KOPT-K1 (cell line): ENCODE measurements around the gene TMPRSS13.
"Not testable (repeated sequence)": the region's sequence is repeated elsewhere in the genome, so short reads cannot be mapped to it uniquely, and the experiment has no call there.

Source experiments
- H3K27ac ChIP-seq: fragments of 200-600 bp; sonication (generic); 2 replicates; pipeline ENCODE4 v1.5.1; 2016; ENCODE audit warnings: antibody characterized with exemption, mild to moderate bottlenecking, low read depth, low read length; ENCODE audit not compliant: poor library complexity, severe bottlenecking
- H3K36me3 ChIP-seq: fragments of 200-600 bp; sonication (generic); 2 replicates; pipeline ENCODE4 v1.5.1; 2017; ENCODE audit warnings: antibody characterized with exemption, mild to moderate bottlenecking, low read length, moderate library complexity; ENCODE audit not compliant: insufficient read depth
- H3K9me3 ChIP-seq: fragments of 200-600 bp; sonication (generic); 2 replicates; pipeline ENCODE4 v1.5.1; 2017; ENCODE audit warnings: antibody characterized with exemption, low read length, mild to moderate bottlenecking; ENCODE audit not compliant: insufficient read depth, poor library complexity, severe bottlenecking

TMPRSS13 gene

DNA sequence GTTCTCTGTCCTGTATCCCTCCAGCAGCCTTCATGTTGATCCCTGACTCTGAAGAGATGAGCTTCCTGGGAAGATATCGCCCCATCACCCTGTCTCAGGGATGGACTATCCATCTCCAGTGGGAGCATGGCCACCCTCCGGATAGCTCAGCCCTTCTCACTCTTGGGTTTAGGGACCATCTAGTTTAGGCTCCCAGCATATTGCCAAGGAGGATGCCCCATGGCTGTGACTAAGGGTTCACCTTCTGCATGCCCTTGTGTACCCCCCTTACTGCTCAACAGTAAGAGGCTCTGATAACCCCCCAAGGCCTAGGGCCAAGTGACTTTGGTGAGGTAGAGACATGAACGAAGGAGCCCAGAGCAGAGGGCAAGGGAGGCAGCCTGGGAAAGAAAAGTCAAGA, 1.3 kb downstream of the TMPRSS13 start:
- no peaks in the 10 kb centered on the region for H3K9me3 ChIP-seq
- no peak overlapping the region for H3K27ac ChIP-seq
- no peaks in the 10 kb centered on the region for H3K36me3 ChIP-seq

DNA sequence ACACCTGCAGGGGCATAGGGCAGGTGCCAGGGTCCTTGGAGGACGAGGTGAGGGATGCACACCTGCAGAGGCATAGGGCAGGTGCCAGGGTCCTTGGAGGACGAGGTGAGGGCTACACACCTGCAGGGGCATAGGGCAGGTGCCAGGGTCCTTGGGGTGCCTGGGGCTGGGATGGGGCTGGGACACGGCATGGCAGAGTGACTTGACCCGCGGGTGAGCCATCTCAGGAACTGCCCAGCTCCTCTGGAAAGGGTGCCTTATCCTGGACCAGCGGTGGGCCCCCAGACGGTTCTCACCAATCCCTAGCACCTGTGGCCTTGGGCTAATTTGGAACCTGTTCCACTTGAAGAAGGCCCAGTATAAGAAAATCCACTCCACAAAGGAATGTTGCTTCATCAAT, 3.0 kb downstream of the TMPRSS13 start:
- H3K36me3 ChIP-seq, H3K27ac ChIP-seq, H3K9me3 ChIP-seq: not testable (repeated sequence)

DNA sequence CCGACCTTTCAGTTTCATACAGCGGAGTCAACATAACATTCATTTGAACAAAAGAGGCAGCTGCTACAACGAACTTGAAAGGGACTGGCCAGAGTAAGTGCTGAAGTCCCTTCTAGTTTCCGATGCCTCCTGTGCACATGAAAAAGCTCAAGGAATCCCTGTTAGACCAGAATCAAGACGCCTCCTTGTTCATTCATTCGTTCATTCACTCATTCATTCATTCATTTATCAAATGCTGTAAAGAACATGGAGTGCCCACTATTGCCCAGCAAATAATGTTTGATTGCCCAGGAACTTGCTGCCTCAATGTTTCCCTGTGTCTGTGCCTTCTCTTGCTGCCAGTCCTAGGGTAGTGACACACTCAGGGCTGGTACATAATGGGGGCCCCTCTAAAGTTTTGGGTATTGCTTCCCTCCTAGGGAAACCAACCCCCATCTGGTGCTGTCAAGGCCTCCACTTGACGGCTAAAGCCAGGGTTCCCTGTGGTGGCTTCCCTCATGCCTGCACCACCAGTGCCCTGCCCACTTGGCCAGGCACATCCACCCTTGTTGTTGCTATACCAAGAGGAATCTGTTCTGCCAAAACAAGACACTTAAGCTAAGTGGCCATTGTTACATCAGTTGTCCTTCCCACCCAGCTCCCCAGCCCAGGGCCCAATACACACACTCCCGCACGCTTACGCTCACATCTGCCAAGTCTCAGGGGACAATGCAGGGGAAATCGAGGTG, 3.8 kb downstream of the TMPRSS13 start:
- Histone ChIP-seq H3K27ac (no peak overlapping the region), H3K9me3 (no peaks in the 10 kb centered on the region), H3K36me3 (no peaks in the 10 kb centered on the region)

DNA sequence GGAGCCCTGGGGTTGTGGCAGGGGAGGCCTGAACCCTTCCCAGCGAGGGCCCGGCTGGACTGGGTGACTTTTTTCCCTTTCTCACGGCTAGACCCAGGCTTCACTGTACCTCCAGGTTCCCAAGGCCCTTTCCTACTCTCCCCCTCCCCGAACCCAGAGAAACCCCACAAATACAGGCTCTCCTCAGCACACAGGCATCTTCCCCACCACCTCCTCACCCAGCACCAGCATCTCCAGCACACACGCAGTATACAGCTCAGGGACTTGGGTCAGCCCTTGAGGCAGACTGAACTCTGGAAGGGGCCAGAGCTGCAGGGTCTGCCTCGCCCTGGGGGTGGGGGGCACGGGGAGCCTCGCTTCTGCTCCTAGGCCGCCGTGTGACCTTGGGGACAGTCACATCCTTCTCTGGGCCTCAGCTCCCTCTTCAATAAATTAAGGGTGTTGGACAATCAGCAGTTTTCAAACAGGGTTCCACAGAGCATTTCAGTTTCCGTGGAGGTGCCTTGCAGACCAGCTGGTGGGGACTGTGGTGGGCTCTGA, 4.5 kb downstream of the TMPRSS13 start:
- no peak overlapping the region for H3K27ac ChIP-seq
- no peaks in the 10 kb centered on the region for H3K36me3 ChIP-seq
- H3K9me3 ChIP-seq, result no peaks in the 10 kb centered on the region

DNA sequence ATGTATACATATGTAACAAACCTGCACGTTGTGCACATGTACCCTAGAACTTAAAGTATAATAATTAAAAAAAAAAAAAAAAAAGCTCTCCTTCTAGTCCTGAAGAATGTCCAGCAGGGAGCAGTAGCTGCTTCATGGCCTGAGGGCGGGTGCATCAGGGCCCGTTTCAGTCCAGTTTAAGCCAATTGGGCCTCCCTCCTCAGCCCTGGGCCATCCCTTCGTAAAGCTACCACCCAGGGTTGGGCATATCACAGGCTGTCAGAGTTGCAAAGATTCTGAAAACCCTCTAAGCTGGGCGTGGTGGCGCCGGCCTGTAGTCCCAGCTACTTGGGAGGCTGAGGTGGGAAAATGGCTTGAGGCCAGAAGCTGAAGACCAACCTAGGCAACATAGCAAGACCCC, 5.4 kb downstream of the TMPRSS13 start:
- Histone ChIP-seq H3K27ac (no peak overlapping the region), H3K9me3 (no peaks in the 10 kb centered on the region)

DNA sequence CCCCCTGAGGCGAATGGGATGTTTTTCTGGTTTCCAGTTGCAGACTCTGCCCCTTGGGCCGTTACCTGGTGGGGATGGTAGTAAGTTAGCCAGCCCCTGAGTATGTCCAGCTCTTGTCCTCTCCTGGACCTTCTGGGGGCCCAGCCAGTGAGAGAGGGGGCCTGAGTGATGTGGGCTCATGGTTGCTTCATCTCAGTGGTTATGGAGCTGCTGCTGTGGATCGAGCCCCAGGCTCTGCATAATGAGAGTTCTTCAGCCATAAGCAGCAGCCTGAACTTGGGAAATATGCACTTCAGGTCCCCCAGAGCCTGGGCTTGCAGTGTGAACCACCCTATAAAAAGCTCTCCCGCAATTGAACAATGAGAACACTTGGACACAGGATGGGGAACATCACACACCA, 5.9 kb downstream of the TMPRSS13 start:
- no peak overlapping the region for H3K27ac ChIP-seq
- no peaks in the 10 kb centered on the region for H3K36me3 ChIP-seq
- H3K9me3 ChIP-seq, result no peaks in the 10 kb centered on the region

More for the DNA sequence above, 5.4 kb downstream of the TMPRSS13 start:
- H3K36me3 ChIP-seq, result no peaks in the 10 kb centered on the region

DNA sequence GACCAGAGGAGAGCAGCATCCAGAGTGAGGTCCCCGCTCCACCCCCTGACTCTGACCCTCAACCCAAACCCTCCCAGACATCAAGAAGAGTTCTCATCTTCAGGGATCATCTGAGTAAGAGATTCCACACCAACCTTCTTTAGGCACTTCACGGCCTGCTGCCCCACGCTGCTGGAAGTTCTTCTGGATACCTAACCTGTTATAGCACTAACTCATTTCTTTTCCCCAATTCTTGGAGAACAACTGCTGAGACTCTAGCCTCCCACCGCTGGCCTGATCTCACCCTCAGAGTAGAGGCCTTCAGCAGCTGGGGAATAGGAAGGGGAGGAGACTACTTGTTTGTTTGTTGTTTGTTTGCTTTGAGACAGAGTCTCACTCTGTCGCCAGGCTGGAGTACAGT, 7.3 kb downstream of the TMPRSS13 start:
- no peak overlapping the region for H3K27ac ChIP-seq
- H3K36me3 ChIP-seq, result no peaks in the 10 kb centered on the region
- H3K9me3 ChIP-seq, result no peaks in the 10 kb centered on the region

DNA sequence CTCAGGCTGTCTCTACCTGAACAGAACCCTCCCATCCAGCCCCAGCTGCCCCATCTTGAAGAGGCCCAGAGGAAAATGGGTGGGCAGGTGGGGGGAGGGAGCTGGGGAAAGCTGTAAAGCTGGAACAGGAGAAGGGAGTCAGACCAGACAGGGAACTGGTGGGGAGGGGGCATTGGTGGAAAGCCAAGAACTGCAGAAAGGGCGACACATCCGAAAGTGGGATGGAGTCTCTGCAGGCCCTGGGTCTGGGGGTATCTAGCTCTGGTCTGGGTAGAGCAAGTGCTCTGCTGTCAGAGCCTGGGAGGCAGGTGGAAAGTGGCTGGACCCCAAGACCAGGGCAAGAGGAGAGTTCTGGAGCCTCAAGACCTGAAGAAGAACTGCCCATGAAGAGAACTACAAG, 7.7 kb downstream of the TMPRSS13 start:
- H3K36me3 ChIP-seq, result no peaks in the 10 kb centered on the region
- no peaks in the 10 kb centered on the region for H3K9me3 ChIP-seq
- H3K27ac ChIP-seq, result no peak overlapping the region

DNA sequence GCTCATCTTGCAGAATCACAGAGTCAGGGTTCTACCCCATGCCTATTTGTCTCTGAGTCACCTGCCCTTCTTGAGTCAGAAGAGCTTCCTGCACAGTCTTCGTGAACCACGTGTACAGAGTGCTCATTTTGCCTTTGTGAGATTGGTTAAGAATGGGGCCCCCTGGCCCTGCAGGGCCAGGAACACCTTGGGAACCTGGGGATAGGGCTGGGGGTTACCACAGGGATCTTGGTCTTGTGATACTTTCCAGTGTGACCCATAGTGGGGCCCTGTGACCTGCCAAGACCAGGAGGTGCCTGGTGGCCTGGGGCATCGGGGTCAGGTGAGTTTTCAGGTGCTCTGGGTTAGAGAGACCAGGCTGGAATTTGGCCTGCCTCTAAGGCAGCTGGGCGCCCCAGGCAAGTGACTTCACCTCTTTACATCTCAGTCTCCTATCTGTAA, 9.4 kb downstream of the TMPRSS13 start:
- H3K27ac ChIP-seq, result no peak overlapping the region
- H3K9me3 ChIP-seq, result no peaks in the 10 kb centered on the region
- no peaks in the 10 kb centered on the region for H3K36me3 ChIP-seq

DNA sequence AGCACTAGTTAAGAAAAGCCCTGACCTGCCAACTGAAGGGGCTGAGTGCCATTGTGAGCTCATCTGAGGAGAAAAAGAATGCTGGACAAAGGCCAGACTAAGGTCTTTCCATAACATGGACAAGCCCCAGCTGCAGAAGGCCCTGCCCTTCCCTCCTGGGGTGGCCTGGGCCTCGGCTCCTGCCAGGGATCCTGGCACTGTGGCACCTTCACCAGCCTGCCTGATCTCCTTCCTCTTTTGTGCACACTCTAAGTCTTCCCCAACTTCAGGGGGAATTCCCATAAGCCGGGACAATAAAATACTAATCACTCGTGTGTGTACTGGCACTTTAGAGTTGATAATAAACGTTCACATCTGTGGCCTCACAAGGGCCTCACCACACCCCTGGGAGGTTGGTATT, 9.9 kb downstream of the TMPRSS13 start:
- Histone ChIP-seq H3K36me3 (no peaks in the 10 kb centered on the region), H3K9me3 (no peaks in the 10 kb centered on the region), H3K27ac (no peak overlapping the region)

DNA sequence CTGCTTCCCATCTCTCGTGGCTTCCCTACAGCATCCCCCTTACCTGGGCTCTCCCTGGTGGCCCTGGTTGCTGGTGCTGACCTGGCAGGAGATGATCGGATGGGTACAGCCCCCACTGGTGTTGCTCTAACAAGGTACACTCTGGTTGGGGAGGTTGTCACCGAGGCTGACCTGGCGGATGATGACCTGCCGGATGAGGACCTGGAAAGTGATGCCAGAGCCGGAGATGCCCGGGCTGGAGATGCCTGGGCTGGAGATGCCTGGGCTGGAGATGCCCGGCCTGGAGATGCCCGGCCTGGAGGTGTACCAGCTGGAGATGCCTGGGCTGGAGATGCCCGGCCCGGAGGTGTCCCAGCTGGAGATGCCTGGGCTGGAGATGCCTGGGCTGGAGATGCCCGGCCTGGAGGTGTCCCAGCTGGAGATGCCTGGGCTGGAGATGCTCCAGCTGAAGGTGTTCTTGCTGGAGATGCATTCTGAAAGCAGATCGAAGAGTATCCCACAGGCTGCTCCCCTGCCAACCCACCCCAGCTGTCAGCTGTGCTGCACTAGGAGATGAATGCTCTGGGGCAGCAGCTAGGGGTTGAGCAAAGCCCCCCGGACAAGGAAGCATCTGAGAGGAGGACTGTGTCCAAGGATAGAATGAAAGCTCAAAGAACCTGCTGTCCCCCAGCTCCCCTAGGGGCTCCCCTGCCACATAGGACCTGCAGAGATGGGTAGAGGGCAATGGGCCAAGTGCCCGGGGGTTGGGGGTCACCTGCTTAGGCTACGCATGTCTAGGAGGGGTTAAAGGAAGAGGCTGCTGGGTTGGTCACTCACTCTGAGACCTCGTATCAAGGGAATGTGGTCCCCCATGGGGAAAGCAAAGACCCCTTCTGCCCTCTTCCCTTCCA, 10.6 kb downstream of the TMPRSS13 start:
- Histone ChIP-seq H3K36me3 (no peaks in the 10 kb centered on the region), H3K27ac (no peak overlapping the region), H3K9me3 (no peaks in the 10 kb centered on the region)

DNA sequence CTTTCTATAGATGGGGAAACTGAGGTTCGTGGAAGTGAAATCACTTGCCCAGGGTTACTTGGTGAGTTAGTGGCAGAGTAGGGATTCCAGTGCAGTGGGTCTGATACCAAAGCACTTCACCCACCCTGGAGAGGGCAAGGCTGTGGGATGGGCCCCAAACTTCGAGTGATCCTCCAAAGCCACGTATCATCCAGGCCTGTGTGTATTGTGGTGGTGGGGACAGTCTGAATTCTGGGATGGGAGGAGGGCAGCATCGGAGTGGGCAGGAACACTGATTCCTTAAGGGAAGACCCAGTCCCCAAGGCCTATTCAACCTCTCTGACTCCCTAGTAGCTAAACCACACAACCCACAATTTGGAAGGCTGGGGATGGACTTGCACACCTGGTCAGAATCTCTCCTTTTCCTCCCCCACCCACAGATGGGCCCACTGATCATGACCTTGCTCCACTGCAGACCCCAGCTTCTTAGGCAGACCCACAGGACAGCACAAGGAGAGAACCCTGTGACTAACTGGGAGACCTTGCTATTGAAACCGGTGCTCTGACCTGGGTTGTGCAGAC, 11.5 kb downstream of the TMPRSS13 start:
- H3K36me3 ChIP-seq, result no peaks in the 10 kb centered on the region
- H3K9me3 ChIP-seq, result no peaks in the 10 kb centered on the region
- no peak overlapping the region for H3K27ac ChIP-seq

DNA sequence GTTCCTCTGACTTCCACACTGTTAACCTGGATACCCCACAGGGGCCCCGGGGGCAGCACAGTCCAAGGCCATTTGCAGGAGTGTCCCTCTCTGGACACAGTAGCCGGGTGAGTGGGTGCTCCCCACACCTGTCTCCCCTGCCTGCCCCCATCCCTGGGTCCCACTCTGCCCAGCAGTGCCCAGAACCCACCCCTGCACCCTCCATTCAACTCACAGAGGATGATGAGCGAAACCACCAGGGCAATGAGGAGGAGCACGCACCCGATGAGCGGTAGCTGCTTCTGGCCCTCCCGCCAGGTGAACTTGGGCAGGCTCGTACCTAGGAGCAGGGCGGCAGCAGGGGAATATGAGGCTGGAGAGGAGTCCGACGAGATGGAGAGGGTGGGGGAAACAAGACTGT, 12.2 kb downstream of the TMPRSS13 start:
- Histone ChIP-seq H3K27ac (no peak overlapping the region), H3K9me3 (no peaks in the 10 kb centered on the region), H3K36me3 (no peaks in the 10 kb centered on the region)

DNA sequence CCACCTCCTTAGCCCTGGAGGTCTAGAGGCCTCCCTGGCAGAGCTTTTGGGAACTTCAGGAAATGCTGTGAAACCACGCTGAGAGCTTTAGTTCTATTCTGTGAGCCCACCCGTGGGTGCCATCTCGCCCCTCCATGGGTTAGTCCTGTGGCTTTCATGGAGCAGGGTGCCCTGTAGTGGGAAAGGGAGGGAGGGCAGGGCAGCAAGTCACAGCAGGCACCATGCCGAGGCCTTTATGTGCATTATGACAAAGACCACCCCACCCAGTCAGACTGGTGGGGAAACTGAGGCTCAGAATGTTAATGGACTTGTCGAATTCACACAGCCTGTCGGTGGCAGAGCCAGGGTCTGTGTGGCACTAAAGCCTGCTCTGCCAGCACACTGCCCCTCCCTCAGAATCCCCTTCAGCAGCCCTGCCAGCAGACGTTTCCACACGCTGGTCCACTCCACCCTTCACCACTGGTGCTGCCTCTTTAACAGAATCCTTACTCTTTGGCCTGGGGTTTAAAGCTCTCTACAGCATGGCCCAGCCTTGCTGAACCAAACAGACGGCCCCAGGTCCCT, 13.4 kb downstream of the TMPRSS13 start:
- Histone ChIP-seq H3K27ac (peak overlapping the region; percentile 44), H3K36me3 (no peaks in the 10 kb centered on the region), H3K9me3 (no peaks in the 10 kb centered on the region)
